ENCODE results near the gene DVL3.

The DVL3 gene

GRCh38 chr3:184181596-184181995 is 26.4 kb downstream of the DVL3 start:
- TF ChIP-seq CTCF (conservative IDR thresholded peaks at IDR 0.05; ENCODE audit: low read depth, low read length): no peak
- no peak overlapping the region for H3K4me3 ChIP-seq (ENCODE audit: low read length)
- no peak for DNase-seq (ENCODE audit: low read depth)

- no peak for TF ChIP-seq CTCF (conservative IDR thresholded peaks at IDR 0.05; ENCODE audit: low read depth, low read length)
- H3K4me3 ChIP-seq (ENCODE audit: low read length): no peak overlapping the region
- no peak for DNase-seq (ENCODE audit: low read depth)
These were observed 28.5 kb downstream of the DVL3 start for GRCh38 chr3:184183679-184184078.

- no peak for DNase-seq (ENCODE audit: low read depth)
- H3K4me3 ChIP-seq (ENCODE audit: low read length): no peak overlapping the region
- no peak for TF ChIP-seq CTCF (conservative IDR thresholded peaks at IDR 0.05; ENCODE audit: low read depth, low read length)
These were observed 29.5 kb downstream of the DVL3 start for GRCh38 chr3:184184546-184185230.

- H3K4me3 ChIP-seq (ENCODE audit: low read length): peak overlapping the region; percentile 99
- no peak for TF ChIP-seq CTCF (conservative IDR thresholded peaks at IDR 0.05; ENCODE audit: low read depth, low read length)
- peak; percentile 95 for DNase-seq (ENCODE audit: low read depth)
These were observed 30.4 kb downstream of the DVL3 start for GRCh38 chr3:184185461-184186183.

GRCh38 chr3:184186184-184186901 is 31.2 kb downstream of the DVL3 start, which contains the start of gene ABCF3:
TSS of gene ABCF3 (plus strand) at chr3:184186199. CDS start at chr3:184186208, 9 bp downstream.
- no peak for TF ChIP-seq CTCF (conservative IDR thresholded peaks at IDR 0.05; ENCODE audit: low read depth, low read length)
- DNase-seq (ENCODE audit: low read depth): no peak
- H3K4me3 ChIP-seq (ENCODE audit: low read length): peak within 1 kb of the TSS; percentile 99

GRCh38 chr3:184186902-184187207 is 31.7 kb downstream of the DVL3 start:
- peak overlapping the region; percentile 99 for H3K4me3 ChIP-seq (ENCODE audit: low read length)
- TF ChIP-seq CTCF (conservative IDR thresholded peaks at IDR 0.05; ENCODE audit: low read depth, low read length): no peak
- DNase-seq (ENCODE audit: low read depth): no peak
